Right atrium auricular region (tissue), 2 donors: ENCODE measurements around the gene ARIH2. TPM values are rescaled to one million over a fixed set of nuclear protein-coding genes. Genes with fewer than 3 reads are reported as not detected.
A peak's percentile ranks its signal among the peaks of the same experiment; 100 is the strongest.

Source experiments
- DNase-seq: peaks from one replicate; pipeline ENCODE4 v3.0.0-alpha.2; 2019; ENCODE audit warnings: low spot score
- H3K27ac ChIP-seq, 2 donors: fragments of 200-600 bp; sonication (generic); 1 replicate in 1 of 2; 2 replicates in 1 of 2; pipeline ENCODE4 v1.5.1; 2016 to 2019
- H3K27me3 ChIP-seq, 2 donors: fragments of 200-600 bp; sonication (generic); one replicate each; pipeline versions ENCODE4 v1.5.1 to v1.6.0; 2017 to 2019
- H3K36me3 ChIP-seq: fragments of 200-600 bp; sonication (generic); one replicate; pipeline ENCODE4 v1.5.1; 2016
- H3K4me1 ChIP-seq, 2 donors: fragments of 200-600 bp; sonication (generic); one replicate each; pipeline versions ENCODE4 v1.5.1 to v1.6.0; 2017 to 2019
- H3K4me3 ChIP-seq, 2 donors: fragments of 200-600 bp; sonication (generic); 1 replicate in 1 of 2; 2 replicates in 1 of 2; pipeline ENCODE4 v1.5.1; 2017 to 2019; ENCODE audit warnings: mild to moderate bottlenecking in 1 of 2, moderate library complexity in 1 of 2
- H3K9me3 ChIP-seq, 2 donors: fragments of 200-600 bp; sonication (generic); one replicate each; pipeline ENCODE4 v1.5.1; 2019
- total RNA-seq, 2 donors: library from RNA; depleted of rRNA; stranded (reverse); fragments of >200 nt; gene quantifications; one replicate each; pipeline ENCODE4 v1.1.0, GENCODE V29; 2016
- TF ChIP-seq, protein P1 (sequence below), 2 donors: fragments of 200-600 bp; sonication (generic); IDR thresholded peaks; one replicate each; pipeline ENCODE4 v1.5.1; 2019; ENCODE audit warnings: antibody characterized with exemption in 2 of 2

ARIH2 gene
- total RNA-seq, 2 donors from 2014 or later: 135 to 140 TPM

DNA sequence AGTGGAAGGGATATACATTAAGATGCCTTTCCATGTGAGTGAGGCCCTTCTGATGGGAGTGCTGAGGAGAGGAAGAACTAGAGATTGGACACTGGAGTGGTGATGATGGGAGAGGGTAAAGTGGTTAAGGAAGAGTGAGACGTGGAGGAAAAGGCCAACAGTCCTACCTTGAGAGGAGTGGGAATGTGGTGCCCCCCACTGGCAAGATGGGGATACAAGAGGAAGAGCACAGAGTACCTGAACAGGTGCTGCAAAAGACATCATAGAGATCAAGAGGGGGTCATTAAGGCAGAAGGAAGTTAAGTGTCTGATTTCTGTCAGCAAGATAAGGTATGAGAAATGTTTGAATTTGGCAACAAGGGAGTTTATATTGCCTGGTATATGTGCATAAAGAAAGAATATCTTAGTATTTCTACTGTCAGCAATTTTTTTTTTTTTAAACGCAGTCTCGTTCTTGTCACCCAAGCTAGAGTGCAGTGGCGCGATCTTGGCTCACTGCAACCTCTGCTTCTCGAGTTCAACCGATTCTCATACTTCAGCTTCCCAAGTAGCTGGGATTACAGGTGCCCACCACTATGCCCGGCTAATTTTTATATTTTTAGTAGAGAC, 34.0 kb downstream of the ARIH2 start:
- DNase-seq: no peak
- TF ChIP-seq, protein P1, sequence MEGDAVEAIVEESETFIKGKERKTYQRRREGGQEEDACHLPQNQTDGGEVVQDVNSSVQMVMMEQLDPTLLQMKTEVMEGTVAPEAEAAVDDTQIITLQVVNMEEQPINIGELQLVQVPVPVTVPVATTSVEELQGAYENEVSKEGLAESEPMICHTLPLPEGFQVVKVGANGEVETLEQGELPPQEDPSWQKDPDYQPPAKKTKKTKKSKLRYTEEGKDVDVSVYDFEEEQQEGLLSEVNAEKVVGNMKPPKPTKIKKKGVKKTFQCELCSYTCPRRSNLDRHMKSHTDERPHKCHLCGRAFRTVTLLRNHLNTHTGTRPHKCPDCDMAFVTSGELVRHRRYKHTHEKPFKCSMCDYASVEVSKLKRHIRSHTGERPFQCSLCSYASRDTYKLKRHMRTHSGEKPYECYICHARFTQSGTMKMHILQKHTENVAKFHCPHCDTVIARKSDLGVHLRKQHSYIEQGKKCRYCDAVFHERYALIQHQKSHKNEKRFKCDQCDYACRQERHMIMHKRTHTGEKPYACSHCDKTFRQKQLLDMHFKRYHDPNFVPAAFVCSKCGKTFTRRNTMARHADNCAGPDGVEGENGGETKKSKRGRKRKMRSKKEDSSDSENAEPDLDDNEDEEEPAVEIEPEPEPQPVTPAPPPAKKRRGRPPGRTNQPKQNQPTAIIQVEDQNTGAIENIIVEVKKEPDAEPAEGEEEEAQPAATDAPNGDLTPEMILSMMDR (IDR thresholded peaks at IDR 0.05): peak; percentile 20 to 58
- Histone ChIP-seq H3K27ac (no peak overlapping the region), H3K4me3 (no peak overlapping the region), H3K27me3 (no peaks in the 10 kb centered on the region), H3K9me3 (no peaks in the 10 kb centered on the region), H3K36me3 (peaks cover 19% of the 10 kb centered on the region), H3K4me1 (peaks cover 0 to 7% of the 10 kb centered on the region in 2 donors)

DNA sequence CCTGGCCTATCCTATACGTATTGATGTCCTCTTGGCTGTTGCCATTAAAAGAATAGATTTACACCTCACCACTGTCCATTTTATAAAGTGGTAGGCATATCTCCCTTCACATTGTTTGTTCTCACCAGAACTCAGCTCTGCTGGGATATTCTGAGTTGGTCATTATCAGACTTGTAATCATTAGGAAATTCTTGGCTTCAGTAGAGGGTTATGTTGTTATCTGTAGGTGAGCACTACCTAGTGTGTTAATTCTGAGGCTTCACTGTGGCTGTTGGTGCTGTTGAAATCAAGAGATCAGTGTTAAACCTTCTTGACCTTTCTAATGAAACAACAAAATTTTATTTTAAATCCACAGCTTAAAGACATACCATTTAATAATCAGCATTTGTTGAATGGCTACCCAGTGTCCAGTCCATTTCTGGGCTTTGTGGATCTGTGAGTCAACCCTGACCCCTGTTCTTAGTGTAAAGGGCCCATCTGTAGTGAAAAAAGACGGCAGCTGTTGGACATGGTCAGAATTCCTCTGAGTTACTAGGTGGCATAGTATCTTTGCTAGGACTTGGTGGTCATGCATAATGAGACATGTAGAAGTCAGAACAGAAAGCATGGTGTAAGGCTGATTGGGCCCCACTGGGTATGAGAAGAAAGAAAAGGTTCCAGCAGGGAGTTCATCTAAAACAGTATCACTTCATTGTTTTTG, 38.5 kb downstream of the ARIH2 start:
- no peak for DNase-seq
- no peak overlapping the region for H3K27ac ChIP-seq
- no peaks in the 10 kb centered on the region for H3K9me3 ChIP-seq
- no peaks in the 10 kb centered on the region for H3K27me3 ChIP-seq
- no peak overlapping the region for H3K4me3 ChIP-seq
- H3K4me1 ChIP-seq: peaks cover 0 to 8% of the 10 kb centered on the region in 2 donors
- TF ChIP-seq, protein P1 (IDR thresholded peaks at IDR 0.05): no peak
- peaks cover 39% of the 10 kb centered on the region for H3K36me3 ChIP-seq

DNA sequence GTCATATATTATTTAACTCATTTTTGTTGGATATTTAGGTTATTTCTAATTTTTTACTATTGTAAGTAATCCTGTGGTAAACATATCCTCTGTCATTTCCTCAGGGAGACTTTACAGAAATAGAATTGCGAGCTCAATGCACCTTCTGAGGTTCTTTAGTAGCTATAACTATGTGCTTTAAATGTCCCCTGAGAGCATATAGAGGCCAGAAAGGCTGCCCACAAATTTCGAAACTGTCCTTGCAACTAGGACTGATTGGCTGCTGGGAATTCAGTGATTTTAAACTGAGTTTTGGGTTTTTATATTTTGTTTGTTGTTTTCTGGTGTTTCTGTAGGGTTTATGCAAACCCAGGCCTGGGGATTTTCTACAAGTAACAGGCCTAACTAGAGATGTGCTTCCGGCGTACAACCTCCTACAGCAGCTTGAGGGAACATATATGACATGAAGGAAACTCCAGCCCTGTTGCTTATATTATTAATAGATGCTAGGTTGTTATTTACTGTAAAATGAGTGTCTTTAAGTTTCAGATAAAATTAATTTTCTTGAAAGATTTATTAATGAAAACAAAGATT, 42.3 kb downstream of the ARIH2 start:
- Histone ChIP-seq H3K36me3 (peaks cover 54% of the 10 kb centered on the region), H3K27me3 (no peaks in the 10 kb centered on the region), H3K4me3 (no peak overlapping the region), H3K27ac (no peak overlapping the region), H3K4me1 (peaks cover 0 to 8% of the 10 kb centered on the region in 2 donors), H3K9me3 (no peaks in the 10 kb centered on the region)
- TF ChIP-seq, protein P1 (IDR thresholded peaks at IDR 0.05): no peak
- no peak for DNase-seq

DNA sequence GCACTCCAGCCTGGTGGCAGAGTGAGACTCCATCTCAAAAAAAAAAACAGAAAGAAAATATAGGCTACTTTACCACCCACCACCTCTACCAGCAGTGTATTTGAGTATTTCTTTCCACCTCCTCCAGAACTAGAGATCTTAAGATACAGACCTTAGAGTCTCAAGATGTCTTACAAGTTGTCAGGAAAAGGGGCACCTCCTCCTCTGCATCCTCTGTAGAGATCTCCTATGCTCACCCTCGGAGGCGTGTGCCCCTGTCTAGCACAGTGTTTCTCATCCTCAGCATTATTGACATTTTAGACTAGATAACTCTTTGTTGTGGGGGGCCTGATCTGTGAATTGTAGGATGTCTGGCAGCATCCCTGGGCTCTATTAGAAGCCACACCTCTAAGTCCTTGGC, 43.7 kb downstream of the ARIH2 start:
- H3K4me1 ChIP-seq: peaks cover 0 to 4% of the 10 kb centered on the region in 2 donors
- H3K4me3 ChIP-seq: no peak overlapping the region
- TF ChIP-seq, protein P1 (IDR thresholded peaks at IDR 0.05): no peak
- H3K36me3 ChIP-seq: peaks cover 63% of the 10 kb centered on the region
- DNase-seq: no peak
- H3K9me3 ChIP-seq: no peaks in the 10 kb centered on the region
- H3K27me3 ChIP-seq: no peaks in the 10 kb centered on the region
- no peak overlapping the region for H3K27ac ChIP-seq

DNA sequence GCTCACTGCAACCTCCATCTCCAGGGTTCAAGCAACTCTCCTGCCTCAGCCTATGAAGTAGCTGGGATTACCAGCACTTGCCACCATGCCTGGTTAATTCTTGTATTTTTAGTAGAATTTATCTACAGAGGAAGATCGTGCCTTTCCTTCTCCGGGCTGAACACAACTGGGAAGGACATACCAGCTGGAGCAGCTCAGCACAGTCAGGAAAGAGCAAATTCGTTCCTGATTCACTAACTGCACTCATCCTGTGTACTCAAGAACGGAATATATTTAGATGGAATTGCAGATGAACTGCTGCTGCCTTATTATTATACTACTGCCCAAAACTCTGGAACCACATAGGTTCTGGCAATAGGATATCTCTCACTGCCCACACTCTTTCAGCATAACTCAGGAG, 44.3 kb downstream of the ARIH2 start:
- H3K36me3 ChIP-seq: peaks cover 62% of the 10 kb centered on the region
- H3K9me3 ChIP-seq: no peaks in the 10 kb centered on the region
- DNase-seq: no peak
- TF ChIP-seq, protein P1 (IDR thresholded peaks at IDR 0.05): no peak
- H3K27ac ChIP-seq: no peak overlapping the region
- no peak overlapping the region for H3K4me3 ChIP-seq
- no peaks in the 10 kb centered on the region for H3K27me3 ChIP-seq
- no peaks in the 10 kb centered on the region for H3K4me1 ChIP-seq
